Aorta (tissue), 5 donors: ENCODE measurements around the gene TMEM174. TPM values are rescaled to one million over a fixed set of nuclear protein-coding genes. Genes with fewer than 3 reads are reported as not detected.
"Not testable (repeated sequence)": the region's sequence is repeated elsewhere in the genome, so short reads cannot be mapped to it uniquely, and the experiment has no call there.

Source experiments
- ATAC-seq: fragments of 200-7000 bp; cut with Tn5 transposase; one replicate; pipeline ENCODE4 v1.9.1; 2022; ENCODE audit warnings: moderate library complexity; ENCODE audit not compliant: low FRiP score
- DNase-seq, 2 donors: peaks; one replicate each; pipeline ENCODE4 v3.0.0-alpha.2; 2020
- H3K27ac ChIP-seq, 2 donors: one replicate each; pipeline ENCODE4 v1.5.1; 2013; ENCODE audit warnings: low read length in 2 of 2, mild to moderate bottlenecking in 2 of 2, moderate library complexity in 2 of 2, control low read depth in 1 of 2, inconsistent platforms in 1 of 2, low read depth in 1 of 2
- H3K27me3 ChIP-seq, 2 donors: one replicate each; pipeline ENCODE4 v1.6.1; 2013; ENCODE audit warnings: control low read depth in 1 of 2, low read length in 1 of 2, mild to moderate bottlenecking in 1 of 2, moderate library complexity in 1 of 2; ENCODE audit not compliant: insufficient read depth in 2 of 2, control insufficient read depth in 1 of 2
- H3K36me3 ChIP-seq, 2 donors: one replicate each; pipeline ENCODE4 v1.6.1; 2013; ENCODE audit warnings: control low read depth in 1 of 2, low read length in 1 of 2, mild to moderate bottlenecking in 1 of 2; ENCODE audit not compliant: insufficient read depth in 2 of 2, control insufficient read depth in 1 of 2
- H3K4me1 ChIP-seq, 2 donors: one replicate each; pipeline ENCODE4 v1.6.1; 2013; ENCODE audit warnings: low read length in 2 of 2, control low read depth in 1 of 2, mild to moderate bottlenecking in 1 of 2, moderate library complexity in 1 of 2; ENCODE audit not compliant: insufficient read depth in 2 of 2, control insufficient read depth in 1 of 2
- H3K4me3 ChIP-seq, 2 donors: one replicate each; pipeline ENCODE4 v1.5.1; 2013; ENCODE audit warnings: low read length in 2 of 2, control low read depth in 1 of 2, mild to moderate bottlenecking in 1 of 2
- H3K9me3 ChIP-seq: one replicate; pipeline ENCODE4 v1.6.1; 2013; ENCODE audit warnings: mild to moderate bottlenecking, low read length; ENCODE audit not compliant: control insufficient read depth
- WGBS, 2 donors: extraction: QIAGEN DNeasy Blood & Tissue Kit; methylation state at CpG; one replicate each; pipeline ENCODE4 v1.1.7; 2013; 5-methylcytosine and 5-hydroxymethylcytosine counted together
- intact Hi-C, 2 donors: fragments of 100-400 bp; cut with DNase I; formaldehyde crosslinking; loops; one replicate each; pipeline versions ENCODE4 v1.14.2 to v1.15.0; 2022
- polyA plus RNA-seq, 2 donors: library from polyadenylated mRNA; stranded (reverse); fragments of 200-250 nt; gene quantifications; one replicate each; pipeline ENCODE4 v1.2.3, GENCODE V29; 2013
- total RNA-seq, 2 donors: library from RNA; stranded (reverse); fragmentation: NEBNext Ultra II Directional; extraction: Animal tissue kit (Norgen Biotek cat#: 25700); gene quantifications; one replicate each; pipeline ENCODE4 v1.2.1, GENCODE V29; 2021
- donor health status: healthy with polysubstance abuse.
- donor health status: Bipolar disorder and iron deficiency.
- donor health status: DM: no; HTN: no; CAD: no.
- donor health status: DM: no; HTN: no; CAD: no.
- donor health status: DM: yes; HTN: yes; CAD: no.

TMEM174 gene
- total and polyA plus RNA-seq, 4 donors, result not detected

DNA sequence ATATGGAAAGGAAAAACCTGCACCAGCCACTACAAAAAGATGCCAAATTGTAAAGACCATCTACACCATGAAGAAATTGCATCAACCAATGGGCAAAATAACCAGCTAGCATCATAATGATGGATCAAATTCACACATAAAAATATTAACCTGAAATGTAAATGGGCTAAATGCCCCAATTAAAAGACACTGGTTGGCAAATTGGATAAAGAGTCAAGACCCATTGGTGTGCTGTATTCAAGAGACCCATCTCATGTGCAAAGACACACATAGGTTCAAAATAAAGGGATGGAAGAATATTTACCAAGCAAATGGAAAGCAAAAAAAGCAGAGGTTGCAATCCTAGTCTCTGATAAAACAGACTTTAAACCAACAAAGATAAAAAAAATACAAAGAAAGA lies 36.1 kb downstream of the TMEM174 start:
- H3K9me3 ChIP-seq, intact Hi-C loops, ATAC-seq: not testable (repeated sequence)

DNA sequence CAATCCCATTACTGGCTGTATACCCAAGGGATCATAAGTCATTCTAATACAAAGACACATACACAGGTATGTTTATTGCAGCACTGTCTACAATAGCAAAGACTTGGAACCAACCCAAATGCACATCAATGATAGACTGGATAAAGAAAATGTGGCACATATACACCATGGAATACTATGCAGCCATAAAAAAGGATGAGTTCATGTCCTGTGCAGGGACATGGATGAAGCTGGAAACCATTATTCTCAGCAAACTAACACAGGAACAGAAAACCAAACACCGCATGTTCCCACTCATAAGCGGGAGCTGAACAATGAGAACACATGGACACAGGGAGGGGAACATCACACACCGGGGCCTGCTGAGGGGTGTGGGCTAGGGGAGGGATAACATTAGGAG lies 39.7 kb downstream of the TMEM174 start:
- H3K4me1 ChIP-seq, DNase-seq, H3K4me3 ChIP-seq, intact Hi-C loops, H3K9me3 ChIP-seq, ATAC-seq, H3K36me3 ChIP-seq, H3K27ac ChIP-seq, H3K27me3 ChIP-seq: not testable (repeated sequence)
- 95 to 97% methylated on average over 3 of the region's 3 CpGs for WGBS, 2 donors

More for the DNA sequence above, 36.1 kb downstream of the TMEM174 start:
- H3K4me3 ChIP-seq, H3K27ac ChIP-seq, H3K36me3 ChIP-seq, DNase-seq, H3K4me1 ChIP-seq, H3K27me3 ChIP-seq: not testable (repeated sequence)

DNA sequence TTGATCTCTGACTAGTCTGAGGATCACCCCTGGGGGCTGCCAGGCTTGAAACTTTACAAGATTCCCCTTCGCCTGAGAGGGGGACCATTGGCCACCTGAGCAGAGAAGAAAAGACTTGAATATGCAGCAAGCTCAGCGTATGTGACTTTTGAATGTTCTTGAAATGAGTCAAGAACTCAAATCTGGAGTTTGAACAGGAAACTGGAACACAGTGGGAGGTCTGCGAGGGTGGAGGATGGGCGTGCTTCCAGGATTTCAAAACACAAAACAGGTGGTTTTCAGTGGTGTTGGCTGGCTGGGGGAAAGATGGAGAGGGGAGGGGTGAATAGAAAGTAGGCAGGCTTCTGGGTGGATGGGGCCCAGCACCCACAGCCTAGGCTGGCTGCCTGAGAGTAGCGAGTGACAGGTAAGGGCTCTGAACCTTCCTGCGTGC lies 40.6 kb downstream of the TMEM174 start:
- Histone ChIP-seq H3K4me3 (no peak overlapping the region), H3K27ac (no peak overlapping the region), H3K27me3 (no peaks in the 10 kb centered on the region), H3K9me3 (no peaks in the 10 kb centered on the region), H3K36me3 (no peaks in the 10 kb centered on the region), H3K4me1 (no peaks in the 10 kb centered on the region)
- WGBS, 2 donors, result 70 to 74% methylated on average over 6 of the region's 6 CpGs
- ATAC-seq (no peak), DNase-seq (no peak)
- intact Hi-C loops, result no loop called here

DNA sequence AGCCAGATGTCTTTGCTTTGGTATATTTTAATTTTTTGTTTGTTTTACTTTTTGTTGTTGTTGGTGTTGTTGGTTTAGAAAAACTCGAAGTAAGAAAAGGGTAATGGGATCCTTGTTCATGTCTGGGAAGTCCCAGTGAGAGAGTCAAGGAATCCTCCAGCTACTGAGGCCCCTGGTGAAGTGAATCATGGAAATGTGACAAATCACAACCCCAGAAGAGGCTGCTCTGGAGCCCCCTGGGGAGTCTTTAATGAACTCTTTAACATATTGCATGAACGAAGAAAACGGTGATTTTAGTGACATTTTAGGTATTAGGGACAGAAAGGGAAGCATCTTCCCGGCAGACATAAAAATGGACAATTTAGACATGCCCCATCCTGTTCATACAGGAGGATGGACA lies 41.3 kb downstream of the TMEM174 start:
- Histone ChIP-seq H3K4me1 (no peaks in the 10 kb centered on the region), H3K27me3 (no peaks in the 10 kb centered on the region), H3K36me3 (no peaks in the 10 kb centered on the region), H3K9me3 (no peaks in the 10 kb centered on the region), H3K4me3 (no peak overlapping the region), H3K27ac (no peak overlapping the region)
- no peak for DNase-seq
- no peak for ATAC-seq
- 84 to 85% methylated on average over 4 of the region's 4 CpGs for WGBS, 2 donors
- intact Hi-C loops, result no loop called here

DNA sequence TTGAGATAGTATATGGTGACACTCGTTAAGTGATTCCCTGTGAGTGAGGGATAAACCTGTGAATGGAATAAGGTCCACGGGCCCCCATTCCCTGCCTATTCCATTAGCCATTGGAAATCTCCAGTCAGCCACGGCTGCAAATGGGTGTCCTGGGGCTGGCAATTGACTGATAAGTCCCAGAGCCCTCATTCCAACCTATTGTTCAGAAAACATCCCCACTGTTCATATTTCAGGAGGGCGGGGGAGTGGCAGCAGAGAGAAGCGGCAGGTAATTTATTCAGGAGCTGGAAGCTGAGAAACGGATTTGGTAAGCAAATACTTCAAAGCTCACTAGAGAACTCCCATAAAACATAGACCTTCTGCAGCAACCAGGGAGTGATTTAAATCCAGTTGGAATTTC lies 42.0 kb downstream of the TMEM174 start:
- no peaks in the 10 kb centered on the region for H3K27me3 ChIP-seq
- intact Hi-C loops, result loop anchor here (5.0 kb wide), 2 partner anchors 82 to 237 kb away; no protein-coding TSS in a partner anchor
- no peak for DNase-seq

DNA sequence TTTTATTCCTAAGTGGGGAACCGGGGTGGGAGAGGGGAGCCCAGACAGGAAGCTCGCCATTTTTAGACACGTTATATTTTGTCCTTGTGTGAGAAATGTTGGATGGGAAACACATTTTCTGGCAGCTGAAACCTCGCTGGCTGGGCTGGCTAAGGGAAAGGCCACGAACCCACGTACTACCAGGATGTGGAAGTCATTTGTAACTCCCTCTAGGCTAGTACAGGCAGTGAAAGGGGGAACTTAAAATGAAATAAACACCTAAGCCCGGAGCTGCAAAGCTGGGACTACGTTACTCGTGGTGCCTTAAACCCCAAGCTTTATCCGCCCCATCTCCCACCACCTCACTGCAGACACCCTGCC lies 42.5 kb downstream of the TMEM174 start:
- peak; percentile 48 for ATAC-seq
- Histone ChIP-seq H3K9me3 (no peaks in the 10 kb centered on the region), H3K36me3 (no peaks in the 10 kb centered on the region), H3K27me3 (peaks cover 0 to 1% of the 10 kb centered on the region in 2 donors), H3K27ac (no peak overlapping the region), H3K4me1 (no peaks in the 10 kb centered on the region), H3K4me3 (peak overlapping the region in 1 of 2 donors; percentile 4)
- WGBS, 2 donors, result 11 to 12% methylated on average over 10 of the region's 10 CpGs
- intact Hi-C loops, result loop anchor here (5.0 kb wide), 2 partner anchors 82 to 237 kb away; no protein-coding TSS in a partner anchor
- DNase-seq, result no peak

More for the DNA sequence above, 42.0 kb downstream of the TMEM174 start:
- Histone ChIP-seq H3K27ac (no peak overlapping the region), H3K4me3 (no peak overlapping the region), H3K36me3 (no peaks in the 10 kb centered on the region), H3K4me1 (no peaks in the 10 kb centered on the region), H3K9me3 (no peaks in the 10 kb centered on the region)
- 77 to 84% methylated on average over 6 of the region's 6 CpGs for WGBS, 2 donors
- ATAC-seq, result no peak

DNA sequence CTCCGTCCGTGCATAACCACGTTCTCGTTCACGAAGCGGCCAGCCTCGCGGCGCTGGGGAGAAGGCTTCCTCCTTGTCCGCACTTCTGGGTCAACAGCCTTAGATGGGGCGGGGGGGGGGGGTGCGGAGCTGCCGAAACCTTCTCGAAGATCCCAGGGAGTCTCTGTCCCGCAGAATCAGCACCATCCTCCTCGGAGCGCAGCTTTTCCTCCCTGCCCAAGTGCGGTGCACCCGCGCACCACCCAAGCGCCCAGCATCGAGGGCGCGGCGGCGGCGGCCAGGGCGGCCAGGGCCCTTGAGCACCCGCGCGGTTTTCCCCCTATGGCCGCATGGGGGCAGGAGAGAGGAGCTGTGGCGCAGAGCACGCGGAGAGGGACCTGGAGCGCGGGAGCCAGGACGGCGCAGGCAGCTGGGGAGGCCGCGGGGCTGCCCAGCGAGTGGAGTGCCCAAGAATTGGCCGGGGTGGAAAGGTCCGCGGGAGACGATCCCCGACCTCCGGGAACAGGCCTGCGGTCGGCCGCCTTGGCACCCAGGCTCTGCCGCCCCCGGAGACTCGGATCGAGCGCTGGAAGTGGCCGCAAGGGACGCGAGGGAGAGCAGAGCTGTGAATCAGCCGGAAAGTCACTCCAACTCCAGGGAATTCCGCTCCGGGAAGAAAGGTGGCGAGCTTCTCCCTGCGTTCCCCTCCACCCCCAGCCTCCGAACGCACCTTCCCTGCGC lies 43.1 kb downstream of the TMEM174 start:
- peak; percentile 84 to 95 for DNase-seq
- Histone ChIP-seq H3K4me3 (peak overlapping the region in 1 of 2 donors; percentile 4), H3K36me3 (no peaks in the 10 kb centered on the region), H3K4me1 (no peaks in the 10 kb centered on the region), H3K9me3 (no peaks in the 10 kb centered on the region), H3K27me3 (peaks cover 0 to 1% of the 10 kb centered on the region in 2 donors), H3K27ac (no peak overlapping the region)
- peak; percentile 99 for ATAC-seq
- WGBS, 2 donors, result 0 to 1% methylated on average over 47 to 67 of the region's 67 CpGs
- intact Hi-C loops, result loop anchor here (2.0 to 5.0 kb wide), 3 partner anchors 81 to 236 kb away; no protein-coding TSS in a partner anchor

DNA sequence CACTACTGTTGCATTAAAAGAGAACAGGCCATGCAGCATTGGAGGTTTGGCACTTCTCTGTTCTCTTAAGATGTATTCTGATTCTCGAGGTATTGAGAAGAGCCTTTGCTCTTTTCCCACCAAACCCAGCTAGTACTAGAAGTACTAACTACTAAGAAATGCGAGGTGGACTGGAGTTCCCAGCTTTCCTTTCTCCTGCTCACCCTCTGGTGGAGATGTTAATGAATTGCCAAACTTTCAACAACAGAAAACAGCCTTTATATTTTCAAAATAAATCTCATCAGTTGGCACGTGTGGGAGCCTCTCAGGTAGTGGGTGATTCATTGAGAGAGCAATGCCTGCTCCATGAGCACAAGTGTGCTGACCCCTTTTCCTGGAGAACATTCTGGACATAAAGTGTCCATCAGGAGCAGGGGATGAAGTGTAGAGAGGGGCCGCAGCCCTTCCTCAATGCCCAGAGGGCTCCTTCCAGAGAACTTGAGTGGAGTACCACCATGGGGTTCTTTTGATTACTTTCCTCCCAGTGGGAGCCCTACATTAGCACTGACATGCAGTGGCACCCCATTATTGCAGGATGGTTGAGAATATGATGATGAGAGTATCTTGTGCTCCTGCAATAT lies 45.7 kb downstream of the TMEM174 start:
- WGBS, 2 donors, result 47 to 48% methylated on average over 4 of the region's 4 CpGs
- ATAC-seq (no peak), DNase-seq (no peak)
- Histone ChIP-seq H3K27ac (no peak overlapping the region), H3K9me3 (no peaks in the 10 kb centered on the region), H3K27me3 (peaks cover 0 to 1% of the 10 kb centered on the region in 2 donors), H3K36me3 (no peaks in the 10 kb centered on the region), H3K4me1 (no peaks in the 10 kb centered on the region), H3K4me3 (no peak overlapping the region)
- intact Hi-C loops, result loop anchor here (5.0 kb wide), 2 partner anchors 79 to 234 kb away; no protein-coding TSS in a partner anchor

DNA sequence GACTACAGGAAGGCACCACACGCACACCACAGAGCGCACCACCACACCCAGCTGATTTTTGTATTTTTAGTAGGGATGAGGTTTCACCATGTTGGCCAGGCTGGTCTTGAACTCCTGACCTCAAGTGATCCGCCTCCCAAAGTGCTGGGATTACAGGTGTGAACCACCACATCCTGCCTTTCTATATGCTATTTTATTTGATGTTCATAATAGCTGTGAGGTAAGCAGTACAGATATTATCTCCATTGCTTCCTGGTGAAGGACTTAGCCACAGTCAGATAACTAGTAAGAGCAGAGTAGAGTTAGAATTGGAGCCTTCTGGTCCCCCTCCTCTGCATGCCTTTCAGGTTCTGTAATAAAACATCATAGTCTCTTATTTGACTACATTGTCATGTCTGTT lies 46.3 kb downstream of the TMEM174 start:
- not testable (repeated sequence) for H3K36me3 ChIP-seq, H3K4me3 ChIP-seq, H3K27ac ChIP-seq, DNase-seq, H3K9me3 ChIP-seq, ATAC-seq, H3K4me1 ChIP-seq, H3K27me3 ChIP-seq
- 91 to 97% methylated on average over 3 of the region's 3 CpGs for WGBS, 2 donors
- intact Hi-C loops, result loop anchor here (5.0 kb wide), 2 partner anchors 78 to 233 kb away; no protein-coding TSS in a partner anchor
